Erythroblast (primary cell): ENCODE measurements around the gene PALLD.

ENCODE experiments used
- DNase-seq, 2 experiments: peaks; one replicate each; lab custom pipeline; 2025; lab: John Stamatoyannopoulos, UW
- GATA1 ChIP-seq: IDR thresholded peaks from 2 replicates; pipeline ENCODE4 v1.6.1; 2011; ENCODE audit warnings: low read depth, mild to moderate bottlenecking, control low read depth, low read length, moderate library complexity
- POLR2A ChIP-seq: IDR thresholded peaks from 2 replicates; pipeline ENCODE4 v1.6.1; 2011; ENCODE audit warnings: mild to moderate bottlenecking, low read length

The PALLD gene

DNA sequence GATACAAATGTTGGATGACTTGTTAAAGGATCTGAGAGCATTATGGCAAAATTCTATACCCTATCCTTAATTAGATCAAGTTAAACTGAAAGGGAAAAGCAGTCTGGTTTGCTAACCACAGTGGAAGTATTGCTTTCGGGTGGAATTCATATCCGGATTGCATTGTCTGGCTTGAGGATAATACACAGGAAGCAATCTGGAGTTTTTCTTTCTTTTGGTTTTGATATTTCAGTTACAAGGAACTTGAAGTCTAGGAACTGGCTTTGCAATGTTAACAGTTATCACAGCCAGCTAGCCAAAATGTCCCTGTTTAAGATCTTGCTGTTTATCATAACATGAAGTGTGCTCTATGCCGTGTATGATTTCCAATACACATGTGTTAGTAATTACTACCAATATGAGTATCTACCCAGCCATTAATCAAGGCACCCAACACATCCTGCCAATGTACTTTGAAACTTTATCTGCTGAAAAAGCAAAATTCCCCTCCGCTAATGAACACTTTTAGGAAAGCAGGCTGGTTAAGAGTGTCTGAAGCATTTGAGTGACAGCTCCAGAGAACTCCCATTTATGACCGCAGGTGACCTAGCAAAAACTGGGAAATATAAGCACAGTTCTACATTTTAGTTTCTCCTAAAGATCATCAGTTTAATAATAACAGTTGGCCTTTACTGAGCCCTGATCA, 146.4 kb downstream of the PALLD start:
- DNase-seq = no peak
- TF ChIP-seq POLR2A (no peak), GATA1 (no peak)

DNA sequence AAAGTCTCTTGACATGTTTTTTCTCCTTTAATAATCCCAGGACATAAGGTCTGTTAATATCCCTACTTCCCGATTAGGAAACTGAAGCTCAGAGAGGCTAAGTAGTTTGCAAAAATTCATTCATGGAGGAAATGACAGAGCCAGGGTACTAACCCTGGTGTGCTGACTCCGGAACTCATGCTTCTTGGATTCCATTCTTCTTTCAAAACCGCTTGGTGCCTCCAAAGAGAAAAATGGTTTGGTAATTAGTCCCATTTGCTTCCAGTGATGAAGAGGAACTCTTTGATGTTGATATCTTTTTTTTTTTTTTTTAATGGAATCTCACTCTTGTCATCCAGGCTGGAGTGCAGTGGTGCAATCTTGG, 146.9 kb downstream of the PALLD start:
- DNase-seq = no peak
- TF ChIP-seq GATA1 = no peak
- no peak for TF ChIP-seq POLR2A

DNA sequence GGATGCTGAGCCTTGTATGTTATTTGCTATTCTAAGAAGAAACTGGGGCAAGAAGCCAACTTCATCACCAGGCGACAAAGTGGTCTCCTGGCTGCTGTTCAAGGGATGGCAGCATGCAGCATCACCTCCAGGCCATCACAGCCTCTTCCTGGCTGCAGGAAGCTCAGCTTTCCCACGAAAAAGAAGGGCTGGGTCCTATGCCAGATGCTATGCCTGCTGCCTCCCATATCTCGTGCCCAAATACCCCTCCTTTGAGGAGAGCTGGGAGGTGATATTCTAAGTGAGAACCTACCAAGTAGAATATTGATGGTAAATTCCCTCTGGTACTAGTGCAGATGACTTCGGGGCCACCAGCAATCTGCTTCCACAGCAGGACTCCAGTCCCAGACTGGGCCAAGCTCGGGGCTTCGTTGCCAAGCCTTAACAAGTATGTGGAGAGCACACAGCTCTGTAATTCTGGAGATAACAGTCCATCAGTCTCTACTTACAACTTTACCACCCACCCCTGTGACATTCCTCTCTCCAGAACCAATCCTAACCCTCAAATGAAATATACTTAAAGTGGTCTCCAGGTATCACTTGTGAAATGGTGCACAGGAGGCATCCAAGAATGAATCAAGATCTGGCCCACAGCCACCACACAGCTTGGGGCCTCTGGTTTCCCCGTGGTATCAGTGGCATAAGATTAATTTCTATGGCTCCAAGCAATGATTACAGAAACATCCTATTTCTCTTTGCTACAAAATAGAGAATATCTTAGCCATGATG, 149.3 kb downstream of the PALLD start:
- no peak for TF ChIP-seq GATA1
- TF ChIP-seq POLR2A = no peak
- DNase-seq = no peak

DNA sequence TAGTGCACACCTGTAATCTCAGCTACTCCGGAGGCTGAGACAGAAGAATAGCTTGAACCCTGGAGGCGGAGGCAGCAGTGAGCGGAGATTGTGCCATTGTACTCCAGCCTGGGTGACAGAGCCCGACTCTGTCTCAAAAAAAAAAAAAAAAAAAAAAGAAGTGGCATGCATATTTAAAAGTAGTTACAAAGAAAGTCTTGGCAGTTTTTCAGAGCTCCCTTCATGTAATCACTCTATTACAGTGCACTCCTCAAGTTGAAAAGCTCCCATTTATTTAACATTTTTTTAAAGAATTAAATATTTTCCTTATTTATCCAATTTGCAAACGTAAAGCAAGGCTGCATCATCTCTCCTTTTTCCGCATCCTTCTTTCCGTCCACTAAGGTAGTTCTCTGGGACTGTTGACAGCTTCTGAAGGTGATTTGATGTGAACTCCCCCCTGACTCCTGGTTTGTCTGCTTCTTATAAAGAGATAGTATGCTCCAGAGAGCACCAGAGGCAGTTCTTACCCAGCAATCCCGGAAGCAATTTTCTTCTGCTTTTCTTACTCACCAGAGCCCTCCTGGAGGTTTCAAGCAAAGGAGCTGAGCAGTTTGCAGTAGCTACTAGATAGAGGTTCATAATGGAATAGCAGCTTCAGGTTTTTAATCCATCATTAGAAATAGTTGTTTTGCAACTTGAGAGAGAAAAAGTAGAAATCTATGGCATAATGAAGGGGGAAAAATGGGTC, 151.0 kb downstream of the PALLD start:
- TF ChIP-seq POLR2A = no peak
- no peak for TF ChIP-seq GATA1
- no peak for DNase-seq

DNA sequence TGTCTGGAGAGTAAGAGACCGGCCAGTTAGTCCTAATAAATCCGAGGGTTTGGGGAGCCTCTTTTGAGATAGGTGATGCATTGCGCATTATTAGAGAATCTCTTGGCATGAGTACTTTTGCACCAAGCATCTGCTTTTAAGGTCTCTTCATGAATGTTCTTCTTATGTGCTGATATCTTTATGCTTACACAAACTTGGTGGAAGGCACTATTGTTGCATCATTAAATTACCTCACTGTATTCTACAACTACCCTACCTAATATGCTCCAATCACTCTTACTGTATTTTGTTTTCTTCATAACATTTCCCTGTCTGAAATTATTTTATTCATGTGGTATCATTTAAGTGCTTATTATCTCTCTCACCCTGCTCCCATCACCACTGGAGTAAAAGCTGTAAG, 151.6 kb downstream of the PALLD start:
- DNase-seq = no peak
- TF ChIP-seq POLR2A (no peak), GATA1 (no peak)

DNA sequence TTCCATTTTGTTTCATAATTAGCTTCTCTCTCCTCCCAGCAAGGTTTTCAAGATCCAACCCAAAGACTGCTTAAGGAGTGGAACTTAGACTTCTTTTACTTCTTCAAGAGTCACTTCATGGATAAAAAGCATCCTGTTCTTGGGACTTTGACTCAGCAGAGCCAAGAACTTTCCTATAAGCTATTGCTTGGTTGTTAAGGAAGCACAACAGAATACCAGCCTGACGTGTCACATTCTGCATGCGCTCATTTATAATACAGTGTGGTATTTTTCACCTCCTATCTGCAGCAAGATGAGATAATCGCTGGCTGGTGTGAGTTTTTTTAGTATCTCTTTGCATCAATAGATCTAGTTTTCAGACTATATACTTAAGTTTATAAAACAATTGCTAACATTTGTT, 152.1 kb downstream of the PALLD start:
- DNase-seq = no peak
- TF ChIP-seq GATA1 (no peak), POLR2A (no peak)

DNA sequence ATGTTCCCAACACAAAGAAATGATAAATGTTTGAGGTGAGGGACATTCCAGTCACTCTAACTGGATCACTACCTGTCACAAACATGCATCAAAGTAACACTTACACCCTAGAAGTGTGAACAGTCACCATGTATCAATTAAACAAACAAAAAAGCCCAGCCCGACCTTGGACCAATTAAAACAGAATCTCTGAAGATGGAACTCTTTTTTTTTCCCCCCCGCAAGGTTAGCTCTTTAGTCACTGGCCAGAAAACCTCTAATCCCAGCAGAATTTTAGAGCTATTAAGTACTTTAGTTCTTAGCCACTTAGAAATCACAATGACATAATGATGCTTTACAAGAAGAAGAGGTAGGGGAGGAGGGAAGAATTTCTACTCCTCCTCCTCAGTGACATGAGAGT, 154.5 kb downstream of the PALLD start:
- TF ChIP-seq GATA1 (no peak), POLR2A (no peak)
- no peak for DNase-seq

DNA sequence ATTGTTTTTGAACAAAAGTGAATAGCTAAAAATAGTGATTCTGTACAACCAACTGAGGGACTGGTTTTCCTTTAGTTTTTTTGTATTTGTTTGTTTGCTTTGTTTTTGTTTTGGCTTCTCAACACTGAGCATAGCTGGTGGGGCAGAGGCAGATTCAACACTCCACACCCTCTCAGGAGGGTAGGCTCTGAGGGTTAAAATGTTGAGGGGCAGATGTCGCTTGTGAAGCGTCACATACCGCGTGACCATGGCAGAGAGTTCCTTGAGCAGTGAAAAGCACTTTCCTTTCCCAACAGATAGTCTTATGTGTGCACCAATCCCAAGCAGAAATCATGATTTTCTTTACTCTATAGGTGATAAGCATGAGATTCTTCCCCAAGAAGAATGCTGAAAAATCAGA, 155.0 kb downstream of the PALLD start:
- TF ChIP-seq GATA1 (no peak), POLR2A (no peak)
- DNase-seq = no peak

DNA sequence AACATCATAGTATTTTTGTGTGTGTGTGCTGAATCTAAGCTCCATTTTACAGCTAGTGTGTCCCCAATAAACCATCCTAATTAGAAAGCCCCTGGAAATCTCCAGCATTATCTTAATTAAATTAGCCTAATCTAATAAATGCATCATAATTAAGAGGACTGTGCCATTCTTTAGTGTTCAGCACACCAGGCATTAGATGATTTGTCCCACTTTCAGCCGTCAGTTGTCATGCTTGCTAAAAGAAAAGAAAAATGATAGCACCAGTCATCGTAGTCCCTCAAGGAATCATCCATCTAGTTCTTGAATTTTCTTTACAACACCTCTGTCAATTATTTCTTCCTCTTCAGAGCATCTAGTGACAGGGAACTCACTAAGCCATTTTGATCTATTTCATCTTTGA, 155.9 kb downstream of the PALLD start:
- TF ChIP-seq GATA1 (no peak), POLR2A (no peak)

DNA sequence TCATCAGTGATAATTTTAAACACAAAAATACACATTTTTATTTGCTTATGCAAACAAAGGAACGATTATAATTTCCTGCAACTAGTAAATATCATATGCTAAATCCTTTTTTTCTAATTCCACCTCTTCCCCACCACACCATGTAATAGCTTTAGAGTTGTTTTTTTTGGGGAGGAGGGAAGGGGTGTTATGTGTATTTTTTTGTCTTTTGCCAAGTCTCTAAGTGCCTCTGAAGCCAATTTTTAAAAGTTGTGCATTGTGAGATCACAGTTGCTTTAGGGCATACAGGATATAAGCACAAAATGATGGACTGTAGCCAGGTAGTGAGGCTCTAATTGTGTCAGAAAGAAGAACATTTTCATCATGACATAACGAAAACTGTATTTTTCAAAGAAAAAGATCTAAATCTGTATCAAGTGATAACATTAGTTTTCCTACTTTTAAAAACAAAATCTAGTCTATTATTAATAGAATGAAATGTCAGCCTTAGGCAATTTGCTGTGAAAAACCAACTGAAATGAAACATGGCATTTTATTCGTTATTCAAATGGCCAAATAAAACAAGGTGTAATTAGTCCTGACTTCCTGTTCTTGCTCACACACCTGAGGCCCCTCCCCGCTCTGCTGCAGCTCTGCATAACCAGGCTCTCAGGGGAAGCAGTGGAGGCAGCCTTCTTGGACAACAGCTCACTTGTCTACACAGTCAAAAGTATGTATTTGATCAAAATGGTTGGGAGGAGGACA, 157.4 kb downstream of the PALLD start:
- TF ChIP-seq POLR2A = no peak
- TF ChIP-seq GATA1 = no peak

More for the DNA sequence above, 155.9 kb downstream of the PALLD start:
- DNase-seq = no peak

DNA sequence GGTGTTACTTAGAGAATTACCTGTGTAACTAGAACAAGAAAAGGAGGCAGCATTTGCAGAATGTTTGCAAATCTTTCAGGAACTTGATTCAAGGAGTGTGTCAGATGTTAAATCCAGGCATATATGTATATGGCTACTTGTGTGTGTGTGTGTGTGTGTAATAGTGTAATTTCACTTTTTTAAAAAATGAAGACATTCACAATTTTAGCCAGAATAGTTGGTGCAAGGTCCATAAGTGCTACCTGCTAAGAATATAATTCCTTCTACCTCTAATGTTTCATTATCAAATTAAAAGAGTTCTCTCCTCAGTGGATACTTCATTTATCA, 158.0 kb downstream of the PALLD start:
- DNase-seq = no peak
- TF ChIP-seq POLR2A (no peak), GATA1 (no peak)

More for the DNA sequence above, 157.4 kb downstream of the PALLD start:
- no peak for DNase-seq

DNA sequence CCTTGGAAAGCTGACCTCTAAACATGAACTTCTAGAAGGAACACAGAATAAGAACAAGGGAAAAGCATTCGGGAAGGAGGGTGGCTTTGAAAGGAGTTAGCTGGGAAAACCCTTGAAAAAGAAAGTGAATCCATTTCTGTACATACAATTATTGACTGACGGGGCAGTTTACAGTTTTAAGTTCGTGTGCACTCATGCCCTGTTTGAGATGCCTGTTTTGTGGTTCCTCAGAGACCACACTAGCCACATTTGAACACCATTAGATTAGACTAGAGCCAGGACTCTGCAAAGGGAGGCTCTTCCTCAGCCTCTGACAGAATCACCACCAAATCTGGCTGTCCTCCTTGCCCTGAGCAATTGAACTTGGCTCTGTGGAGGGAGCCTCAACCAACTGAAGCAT, 158.3 kb downstream of the PALLD start:
- TF ChIP-seq POLR2A (no peak), GATA1 (no peak)
- no peak for DNase-seq

DNA sequence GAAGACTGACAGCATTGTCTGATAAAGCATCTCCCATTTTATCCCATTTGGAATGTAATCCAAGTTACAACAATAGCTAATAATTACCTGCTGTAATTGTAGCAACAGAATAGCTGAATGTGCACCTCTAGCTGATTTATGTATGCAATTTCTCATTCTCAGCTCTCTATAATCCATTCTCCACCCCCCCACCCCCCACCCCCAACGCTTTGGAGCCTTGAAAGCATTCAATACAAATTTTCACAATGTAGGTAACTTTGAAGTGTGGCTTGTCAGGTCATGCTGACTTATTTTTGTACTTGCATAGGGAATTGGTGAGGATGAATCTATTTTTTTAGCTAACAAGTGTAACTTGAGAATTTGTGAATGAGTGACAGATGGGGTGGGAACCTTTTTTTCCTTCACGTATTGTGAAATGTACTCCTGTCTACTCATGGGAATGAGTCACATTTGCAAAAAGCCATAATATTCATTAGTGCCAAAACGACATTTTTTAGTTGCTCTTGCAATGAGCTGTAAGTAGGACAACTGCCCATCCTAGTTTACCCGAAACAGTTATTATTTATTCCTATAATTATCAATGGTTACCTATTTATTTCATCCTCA, 159.3 kb downstream of the PALLD start:
- DNase-seq = no peak

DNA sequence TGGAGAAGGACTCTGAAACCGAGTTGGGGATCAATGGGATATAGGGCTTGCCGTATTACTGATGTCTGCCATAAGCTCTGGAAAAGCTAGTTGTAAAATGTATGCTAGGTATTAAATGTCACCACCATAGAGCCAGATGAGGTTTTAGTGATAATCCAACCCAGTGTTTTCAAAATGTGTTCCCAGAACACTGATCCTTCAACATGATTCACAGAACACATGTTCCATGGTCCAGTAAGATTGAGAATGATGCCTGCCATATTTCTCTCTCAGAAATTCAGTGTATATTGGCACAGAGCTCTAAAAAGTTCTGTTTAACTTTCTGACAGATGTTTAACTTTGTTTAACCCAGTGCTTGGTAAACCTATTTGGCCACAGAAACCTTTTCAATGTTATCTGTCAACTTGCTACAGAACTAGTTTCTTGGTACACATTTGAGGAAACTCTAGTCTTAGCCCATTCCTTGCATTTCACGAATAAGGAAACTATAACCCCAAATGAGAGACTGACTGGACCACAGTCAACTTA, 160.2 kb downstream of the PALLD start:
- no peak for TF ChIP-seq POLR2A
- no peak for TF ChIP-seq GATA1
- no peak for DNase-seq

More for the DNA sequence above, 159.3 kb downstream of the PALLD start:
- TF ChIP-seq POLR2A (no peak), GATA1 (no peak)
